ENCODE measurements around the gene PARD3. TPM values are rescaled to one million over a fixed set of nuclear protein-coding genes. Genes with fewer than 3 reads are reported as not detected.
"Not testable (repeated sequence)": the region's sequence is repeated elsewhere in the genome, so short reads cannot be mapped to it uniquely, and the experiment has no call there.

Gene PARD3
- total RNA-seq, 1 experiment from 2014 or later: 61.9 TPM

DNA sequence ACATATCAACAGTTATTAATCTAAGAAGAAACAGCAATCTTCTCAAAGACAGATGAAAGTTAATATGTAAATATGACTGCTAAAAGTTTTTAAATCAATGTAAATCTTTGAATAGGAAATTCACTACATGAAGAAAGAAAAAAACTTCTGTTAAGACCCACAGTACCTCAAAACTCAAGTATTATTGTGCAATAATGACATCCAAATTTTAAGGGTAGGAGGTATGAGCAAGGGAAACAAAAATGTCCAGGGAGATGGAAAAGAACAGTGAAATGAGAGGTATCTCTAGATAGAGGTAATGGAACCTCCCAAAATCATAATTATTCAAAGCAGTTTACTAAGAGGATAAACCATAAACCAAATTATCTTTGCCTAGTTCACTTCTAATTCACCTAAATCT is 436.8 kb downstream of the PARD3 start:
- in situ Hi-C loops (cut with HindIII; ENCODE audit: low sequenced_read_pairs): no loop called here
- DNase-seq (ENCODE audit: low spot score): no peak

DNA sequence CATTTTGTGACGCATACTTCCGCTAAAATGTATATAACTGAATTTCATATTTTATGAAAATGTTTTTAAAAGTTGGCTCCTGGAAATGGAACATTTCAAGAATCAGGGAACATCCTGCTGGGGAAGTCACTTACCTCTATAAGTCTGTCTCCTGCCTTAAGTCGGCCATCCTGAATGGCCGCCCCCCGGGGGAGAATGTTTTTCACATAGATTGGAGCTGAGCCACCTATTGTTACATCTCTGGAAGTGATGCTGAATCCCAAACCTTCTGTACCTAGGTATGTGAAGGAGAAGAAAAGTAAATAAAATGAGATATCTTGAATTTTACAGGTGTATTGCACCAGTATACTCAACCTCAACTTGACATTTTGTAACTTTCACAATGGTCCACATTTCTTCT is 437.3 kb downstream of the PARD3 start:
- no peak for DNase-seq (ENCODE audit: low spot score)
- in situ Hi-C loops (cut with HindIII; ENCODE audit: low sequenced_read_pairs): no loop called here

- in situ Hi-C loops (cut with HindIII; ENCODE audit: low sequenced_read_pairs): no loop called here
These were observed 440.6 kb downstream of the PARD3 start for GRCh38 chr10:34374356-34375045.

GRCh38 chr10:34373211-34373610 is 441.9 kb downstream of the PARD3 start:
- DNase-seq (ENCODE audit: low spot score): no peak
- in situ Hi-C loops (cut with HindIII; ENCODE audit: low sequenced_read_pairs): no loop called here

More at GRCh38 chr10:34374356-34375045, 440.6 kb downstream of the PARD3 start:
- no peak for DNase-seq (ENCODE audit: low spot score)

- in situ Hi-C loops (cut with HindIII; ENCODE audit: low sequenced_read_pairs): no loop called here
- DNase-seq (ENCODE audit: low spot score): no peak
These were observed 442.6 kb downstream of the PARD3 start for GRCh38 chr10:34372509-34372908.

- DNase-seq (ENCODE audit: low spot score): no peak
- in situ Hi-C loops (cut with HindIII; ENCODE audit: low sequenced_read_pairs): no loop called here
These were observed 445.0 kb downstream of the PARD3 start for GRCh38 chr10:34370126-34370525.

GRCh38 chr10:34369120-34369519 is 446.0 kb downstream of the PARD3 start:
- in situ Hi-C loops (cut with HindIII; ENCODE audit: low sequenced_read_pairs): no loop called here
- DNase-seq (ENCODE audit: low spot score): no peak

- DNase-seq (ENCODE audit: low spot score): no peak
- in situ Hi-C loops (cut with HindIII; ENCODE audit: low sequenced_read_pairs): no loop called here
These were observed 450.7 kb downstream of the PARD3 start for GRCh38 chr10:34364253-34365037.

- in situ Hi-C loops (cut with HindIII; ENCODE audit: low sequenced_read_pairs): no loop called here
- no peak for DNase-seq (ENCODE audit: low spot score)
These were observed 454.1 kb downstream of the PARD3 start for GRCh38 chr10:34360984-34361383.

DNA sequence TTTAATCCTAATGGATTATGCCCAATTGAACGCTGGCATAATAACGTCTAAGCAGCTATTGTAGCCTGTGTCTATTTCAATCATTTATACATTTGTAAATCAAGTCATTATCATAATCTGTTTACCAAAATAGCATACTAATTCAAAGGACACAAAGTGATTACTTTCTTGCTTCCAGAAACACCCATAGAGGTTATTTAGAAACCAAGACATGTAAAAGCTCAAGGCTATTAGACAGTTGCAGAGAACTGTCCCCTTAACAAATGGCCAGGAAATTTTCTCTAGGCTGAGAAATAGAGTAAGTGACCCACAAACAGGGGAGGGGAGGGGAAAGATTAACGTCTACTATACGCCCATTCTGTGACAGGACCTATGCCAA is 455.7 kb downstream of the PARD3 start:
- in situ Hi-C loops (cut with HindIII; ENCODE audit: low sequenced_read_pairs): no loop called here
- no peak for DNase-seq (ENCODE audit: low spot score)

GRCh38 chr10:34358729-34359434 is 456.2 kb downstream of the PARD3 start:
- DNase-seq (ENCODE audit: low spot score): no peak
- in situ Hi-C loops (cut with HindIII; ENCODE audit: low sequenced_read_pairs): no loop called here

GRCh38 chr10:34356463-34356862 is 458.6 kb downstream of the PARD3 start:
- DNase-seq (ENCODE audit: low spot score): no peak

DNA sequence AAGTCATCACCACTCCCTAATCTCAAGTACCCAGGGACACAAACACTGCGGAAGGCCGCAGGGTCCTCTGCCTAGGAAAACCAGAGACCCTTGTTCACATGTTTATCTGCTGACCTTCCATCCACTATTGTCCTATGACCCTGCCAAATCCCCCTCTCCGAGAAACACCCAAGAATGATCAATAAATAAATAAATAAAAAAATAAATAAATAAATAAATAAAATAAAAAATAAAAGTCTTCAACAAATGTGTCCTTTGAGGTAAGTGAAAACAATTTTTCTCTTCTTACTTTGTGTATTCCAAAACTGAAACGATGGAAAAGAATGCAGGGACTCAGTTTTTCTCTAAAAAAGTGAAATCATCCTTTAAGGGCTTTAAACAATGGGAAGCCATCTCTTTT is 461.6 kb downstream of the PARD3 start:
- DNase-seq (ENCODE audit: low spot score); in situ Hi-C loops (cut with HindIII; ENCODE audit: low sequenced_read_pairs): not testable (repeated sequence)

More at GRCh38 chr10:34356463-34356862, 458.6 kb downstream of the PARD3 start:
- in situ Hi-C loops (cut with HindIII; ENCODE audit: low sequenced_read_pairs): no loop called here

DNA sequence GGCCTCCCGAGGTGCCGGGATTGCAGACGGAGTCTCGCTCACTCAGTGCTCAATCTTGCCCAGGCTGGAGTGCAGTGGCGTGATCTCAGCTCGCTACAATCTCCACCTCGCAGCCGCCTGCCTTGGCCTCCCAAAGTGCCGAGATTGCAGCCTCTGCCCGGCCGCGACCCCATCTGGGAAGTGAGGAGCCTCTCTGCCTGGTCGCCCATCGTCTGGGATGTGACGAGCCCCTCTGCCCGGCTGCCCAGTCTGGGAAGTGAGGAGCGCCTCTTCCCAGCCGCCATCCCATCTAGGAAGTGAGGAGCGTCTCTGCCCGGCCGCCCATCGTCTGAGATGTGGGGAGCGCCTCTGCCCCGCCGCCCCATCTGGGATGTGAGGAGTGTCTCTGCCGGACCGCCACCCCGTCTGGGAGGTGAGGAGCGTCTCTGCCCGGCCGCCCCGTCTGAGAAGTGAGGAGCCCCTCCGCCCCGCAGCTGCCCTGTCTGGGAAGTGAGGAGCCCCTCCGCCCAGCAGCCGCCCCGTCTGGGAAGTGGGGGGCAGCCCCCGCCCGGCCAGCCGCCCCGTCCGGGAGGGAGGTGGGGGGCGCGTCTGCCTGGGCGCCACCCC is 462.4 kb downstream of the PARD3 start:
- DNase-seq (ENCODE audit: low spot score): not testable (repeated sequence)

GRCh38 chr10:34351161-34351560 is 463.9 kb downstream of the PARD3 start:
- in situ Hi-C loops (cut with HindIII; ENCODE audit: low sequenced_read_pairs): no loop called here
- DNase-seq (ENCODE audit: low spot score): no peak

More for the DNA sequence above, 462.4 kb downstream of the PARD3 start:
- in situ Hi-C loops (cut with HindIII; ENCODE audit: low sequenced_read_pairs): not testable (repeated sequence)

GRCh38 chr10:34348917-34349485 is 466.1 kb downstream of the PARD3 start:
- DNase-seq (ENCODE audit: low spot score): no peak
- in situ Hi-C loops (cut with HindIII; ENCODE audit: low sequenced_read_pairs): no loop called here

GRCh38 chr10:34348021-34348420 is 467.1 kb downstream of the PARD3 start:
- no peak for DNase-seq (ENCODE audit: low spot score)
- in situ Hi-C loops (cut with HindIII; ENCODE audit: low sequenced_read_pairs): no loop called here

DNA sequence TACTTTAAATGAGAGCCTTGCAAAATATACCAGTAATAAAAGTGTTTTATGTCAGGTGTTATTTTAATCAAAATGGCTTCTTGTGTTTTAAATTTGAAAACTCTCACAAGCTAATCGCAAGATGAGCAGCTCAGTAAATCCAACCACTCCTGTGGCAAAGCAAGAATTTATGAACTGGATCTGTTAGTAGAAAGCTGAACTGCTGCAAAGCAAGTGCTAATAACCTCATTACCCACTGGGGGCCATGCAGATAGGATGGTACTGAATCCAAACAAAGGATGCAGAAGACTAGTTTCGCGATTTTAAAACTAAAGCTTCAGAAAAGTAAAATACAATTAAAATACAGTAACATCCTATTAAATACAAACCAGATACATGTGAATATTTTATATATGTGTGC is 468.0 kb downstream of the PARD3 start:
- in situ Hi-C loops (cut with HindIII; ENCODE audit: low sequenced_read_pairs): no loop called here
- no peak for DNase-seq (ENCODE audit: low spot score)

GRCh38 chr10:34346516-34347100 is 468.5 kb downstream of the PARD3 start:
- no peak for DNase-seq (ENCODE audit: low spot score)
- in situ Hi-C loops (cut with HindIII; ENCODE audit: low sequenced_read_pairs): no loop called here

Measured in G401 (cell line).